GM21786 (cell line): Measurements from ENCODE around the gene TUB.

Source experiments
- ATAC-seq: cut with Tn5 transposase; IDR thresholded peaks from one replicate; pipeline ENCODE4 v1.9.1; 2021; ENCODE audit not compliant: unreplicated experiment

TUB gene

GRCh38 chr11:8067929-8068575 lies 13.0 kb upstream of the TUB start:
- no peak for ATAC-seq

GRCh38 chr11:8068605-8069221 lies 12.3 kb upstream of the TUB start:
- ATAC-seq, result no peak

- no peak for ATAC-seq
Observed at GRCh38 chr11:8069771-8070170, 11.2 kb upstream of the TUB start.

GRCh38 chr11:8070417-8071115 lies 10.4 kb upstream of the TUB start:
- peak; percentile 67 for ATAC-seq

GRCh38 chr11:8071616-8072581 lies 9.1 kb upstream of the TUB start:
- ATAC-seq, result no peak

- no peak for ATAC-seq
Observed at GRCh38 chr11:8075119-8075726, 5.8 kb upstream of the TUB start.

- ATAC-seq, result no peak
Observed at GRCh38 chr11:8079111-8079675, 1.8 kb upstream of the TUB start.

- ATAC-seq, result no peak
Observed at GRCh38 chr11:8080069-8080670, 841 bp upstream of the TUB start.

GRCh38 chr11:8081591-8082250 lies 710 bp downstream of the TUB start:
- no peak for ATAC-seq

GRCh38 chr11:8082391-8083087 lies 1.5 kb downstream of the TUB start:
- no peak for ATAC-seq

- no peak for ATAC-seq
Observed at GRCh38 chr11:8083088-8083395, 2.0 kb downstream of the TUB start.

GRCh38 chr11:8083871-8084281 lies 2.9 kb downstream of the TUB start:
- ATAC-seq, result no peak

GRCh38 chr11:8084352-8084751 lies 3.3 kb downstream of the TUB start:
- no peak for ATAC-seq

- ATAC-seq, result no peak
Observed at GRCh38 chr11:8085011-8085645, 4.1 kb downstream of the TUB start.

- ATAC-seq, result no peak
Observed at GRCh38 chr11:8086001-8086479, 5.0 kb downstream of the TUB start.

GRCh38 chr11:8086571-8086970 lies 5.6 kb downstream of the TUB start:
- no peak for ATAC-seq

GRCh38 chr11:8087185-8087584 lies 6.2 kb downstream of the TUB start:
- peak; percentile 51 for ATAC-seq

GRCh38 chr11:8087756-8088155 lies 6.7 kb downstream of the TUB start:
- no peak for ATAC-seq
